Lower leg skin (tissue), 4 donors: ENCODE measurements around the gene NRXN3. TPM values are rescaled to one million over a fixed set of nuclear protein-coding genes. Genes with fewer than 3 reads are reported as not detected.

ENCODE experiments used
- DNase-seq, 2 donors: peaks; one replicate each; pipeline ENCODE4 v3.0.0-alpha.2; 2019; ENCODE audit warnings: low spot score in 2 of 2
- H3K4me3 ChIP-seq: fragments of 200-600 bp; sonication (generic); 2 replicates; pipeline ENCODE4 v1.5.1; 2017; ENCODE audit warnings: mild to moderate bottlenecking, low read depth; ENCODE audit not compliant: poor library complexity, severe bottlenecking
- CTCF ChIP-seq, 3 donors: fragments of 450-650 bp; IDR thresholded peaks; one replicate each; pipeline ENCODE4 v1.5.1; 2016; ENCODE audit warnings: antibody characterized with exemption in 3 of 3, mild to moderate bottlenecking in 3 of 3, moderate library complexity in 2 of 3
- POLR2A ChIP-seq, 2 donors: fragments of 450-650 bp; IDR thresholded peaks; one replicate each; pipeline ENCODE4 v1.6.1; 2016 to 2017; ENCODE audit warnings: antibody characterized with exemption in 2 of 2, mild to moderate bottlenecking in 1 of 2, moderate library complexity in 1 of 2
- WGBS, 2 donors: methylation state at CpG; one replicate each; pipeline ENCODE4 v1.1.5; 2018; 5-methylcytosine and 5-hydroxymethylcytosine counted together
- intact Hi-C: fragments of 100-400 bp; cut with DNase I; formaldehyde crosslinking; loops from one replicate; pipeline ENCODE4 v1.15.0; 2023; ENCODE audit warnings: low total_unique reads
- total RNA-seq, 4 donors: library from RNA; depleted of rRNA; stranded (reverse); fragments of >200 nt; gene quantifications; one replicate each; pipeline ENCODE4 v1.1.0, GENCODE V29; 2016

NRXN3 gene
- total RNA-seq, 4 donors from 2014 or later, result 0.61 to 2.4 (median 1.7) TPM

- no peak overlapping the region for H3K4me3 ChIP-seq
- intact Hi-C loops, result no loop called here
- 39 to 68% methylated on average over 2 of the region's 2 CpGs for WGBS, 2 donors
- DNase-seq, result no peak
- TF ChIP-seq CTCF (IDR thresholded peaks at IDR 0.05) (no peak), POLR2A (IDR thresholded peaks at IDR 0.05) (no peak)
Measured at GRCh38 chr14:78325911-78326310, 155.7 kb downstream of the NRXN3 start.

- no peak overlapping the region for H3K4me3 ChIP-seq
- TF ChIP-seq POLR2A (IDR thresholded peaks at IDR 0.05) (no peak), CTCF (IDR thresholded peaks at IDR 0.05) (no peak)
- WGBS, 2 donors, result 76 to 78% methylated on average over 7 of the region's 7 CpGs
- no peak for DNase-seq
- intact Hi-C loops, result no loop called here
Measured at GRCh38 chr14:78327426-78328221, 157.5 kb downstream of the NRXN3 start.

- intact Hi-C loops, result no loop called here
- WGBS, 2 donors, result 76 to 91% methylated on average over 1 of the region's 1 CpG
- no peak overlapping the region for H3K4me3 ChIP-seq
- TF ChIP-seq CTCF (IDR thresholded peaks at IDR 0.05) (no peak), POLR2A (IDR thresholded peaks at IDR 0.05) (no peak)
- no peak for DNase-seq
Measured at GRCh38 chr14:78329371-78329770, 159.2 kb downstream of the NRXN3 start.

GRCh38 chr14:78335531-78335930 is 165.4 kb downstream of the NRXN3 start:
- no peak for DNase-seq
- H3K4me3 ChIP-seq, result no peak overlapping the region
- TF ChIP-seq CTCF (IDR thresholded peaks at IDR 0.05), result no peak
- TF ChIP-seq POLR2A (IDR thresholded peaks at IDR 0.05), result no peak
- 74 to 75% methylated on average over 2 of the region's 2 CpGs for WGBS, 2 donors
- intact Hi-C loops, result no loop called here

GRCh38 chr14:78340250-78340649 is 170.1 kb downstream of the NRXN3 start:
- 64 to 65% methylated on average over 3 of the region's 3 CpGs for WGBS, 2 donors
- TF ChIP-seq CTCF (IDR thresholded peaks at IDR 0.05), result no peak
- TF ChIP-seq POLR2A (IDR thresholded peaks at IDR 0.05), result no peak
- intact Hi-C loops, result no loop called here
- no peak overlapping the region for H3K4me3 ChIP-seq
- DNase-seq, result no peak
